Ishikawa (cell line): Measurements from ENCODE around the gene GPC1.

ENCODE experiments used
- RAD21 ChIP-seq: IDR thresholded peaks from 2 replicates; pipeline ENCODE4 v1.6.1; 2012; ENCODE audit warnings: low read depth
- TF ChIP-seq, protein P1 (sequence below): IDR thresholded peaks from 2 replicates; pipeline ENCODE4 v1.6.1; 2012

DNA sequence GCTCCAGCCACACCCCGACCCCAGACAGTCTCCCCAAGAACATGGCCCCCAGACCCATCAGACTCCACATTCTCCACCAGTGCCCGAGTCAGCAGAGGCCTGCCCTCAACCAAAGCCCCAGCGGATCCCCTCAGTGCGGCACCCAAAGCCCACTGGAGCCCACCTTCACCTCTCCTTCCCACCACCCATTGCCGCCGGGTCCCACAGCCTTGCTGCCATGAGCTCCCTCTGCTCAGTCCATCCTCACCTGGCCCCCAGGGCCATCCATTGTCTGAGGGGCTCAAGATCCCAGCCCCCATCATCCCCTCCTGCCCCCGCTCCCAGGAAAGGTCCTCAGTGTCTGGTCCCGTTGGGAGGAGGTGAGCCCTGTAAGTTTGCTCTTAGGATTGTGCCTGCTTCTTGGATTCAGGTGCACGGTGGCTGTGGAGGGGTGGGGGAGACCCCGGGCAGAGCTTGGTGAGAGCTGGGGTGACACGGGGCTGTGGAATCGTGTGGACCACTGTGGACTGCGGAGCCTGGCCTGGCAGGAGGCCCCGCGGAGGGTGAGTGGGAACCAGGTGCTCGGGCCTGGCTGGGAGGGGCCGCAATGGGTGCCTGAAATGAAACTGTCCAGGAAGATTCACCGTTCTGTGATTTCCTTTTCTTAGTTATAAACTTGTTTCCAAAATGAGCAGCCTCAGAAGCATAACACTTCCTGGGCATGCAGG is 32.7 kb upstream of the GPC1 start:
- TF ChIP-seq RAD21: no peak
- TF ChIP-seq, protein P1, sequence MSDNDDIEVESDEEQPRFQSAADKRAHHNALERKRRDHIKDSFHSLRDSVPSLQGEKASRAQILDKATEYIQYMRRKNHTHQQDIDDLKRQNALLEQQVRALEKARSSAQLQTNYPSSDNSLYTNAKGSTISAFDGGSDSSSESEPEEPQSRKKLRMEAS: no peak
